ENCODE measurements around the gene GUF1. TPM values are rescaled to one million over a fixed set of nuclear protein-coding genes. Genes with fewer than 3 reads are reported as not detected.

The GUF1 gene
- total and polyA plus RNA-seq, 2 of the 13 experiments (the other 11 are each of a cell fraction or from before 2014, with no cell fraction given): 10.3 to 24.6 TPM

GRCh38 chr4:44678094-44679041, at the start of gene GUF1 (continued):
- peak; percentile 57; the same call in 1 of the 2 replicates for TF ChIP-seq THAP9 (CRISPR knock-in tag; IDR thresholded peaks at IDR 0.05; ENCODE audit: borderline replicate concordance)
- TF ChIP-seq BHLHE40 (IDR thresholded peaks at IDR 0.05; ENCODE audit: low read length): peak; percentile 96
- TF ChIP-seq ZNF597 (CRISPR knock-in tag; IDR thresholded peaks at IDR 0.05): no peak
- TF ChIP-seq ZNF230 (CRISPR knock-in tag; IDR thresholded peaks at IDR 0.05): peak; percentile 65; the same call in 1 of the 2 replicates
- TF ChIP-seq ZNF709 (CRISPR knock-in tag; IDR thresholded peaks at IDR 0.05): peak; percentile 51; the same call in 1 of the 2 replicates
- peak; percentile 92; the same call in 1 of the 2 replicates for TF ChIP-seq ZNF552 (CRISPR knock-in tag; IDR thresholded peaks at IDR 0.05; ENCODE audit: borderline replicate concordance)
- TF ChIP-seq MIER3 (CRISPR knock-in tag; IDR thresholded peaks at IDR 0.05; ENCODE audit: borderline replicate concordance): peak; percentile 42; the same call in 1 of the 2 replicates
- 0 out of 2 replicates have a peak, but pooled peaks have one; percentile 29 for TF ChIP-seq ZNF124 (CRISPR knock-in tag; IDR thresholded peaks at IDR 0.05)
- peak; percentile 88 for TF ChIP-seq HDAC1 (CRISPR knock-in tag; IDR thresholded peaks at IDR 0.05)
- TF ChIP-seq NFE2L1 (CRISPR knock-in tag; IDR thresholded peaks at IDR 0.05; ENCODE audit: borderline replicate concordance): no peak
- TF ChIP-seq HBP1 (CRISPR knock-in tag; IDR thresholded peaks at IDR 0.05; ENCODE audit: low read depth): peak; percentile 68; the same call in 1 of the 2 replicates
- peak; percentile 52 for TF ChIP-seq ZBTB7B (CRISPR knock-in tag; IDR thresholded peaks at IDR 0.05)
- TF ChIP-seq ZNF225 (CRISPR knock-in tag; IDR thresholded peaks at IDR 0.05): 0 out of 2 replicates have a peak, but pooled peaks have one; percentile 62
- peak; percentile 63; the same call in 1 of the 2 replicates for TF ChIP-seq MTA1 (CRISPR knock-in tag; IDR thresholded peaks at IDR 0.05; ENCODE audit: borderline replicate concordance)
- TF ChIP-seq CTCF (CRISPR knock-in tag; IDR thresholded peaks at IDR 0.05): no peak
- peak; percentile 68 for TF ChIP-seq ARID5B (CRISPR knock-in tag; IDR thresholded peaks at IDR 0.05)

All from HepG2 (cell line).